HepG2 (cell line): ENCODE results near the gene SALL2. TPM values are rescaled to one million over a fixed set of nuclear protein-coding genes. Genes with fewer than 3 reads are reported as not detected.

Source experiments
- ARNTL ChIP-seq: sonication (generic); formaldehyde crosslinking; IDR thresholded peaks from 2 replicates; pipeline ENCODE4 v1.4.0; 2020; ENCODE audit warnings: mild to moderate bottlenecking, missing genetic modification reagents
- BRCA1 ChIP-seq: sonication (generic); formaldehyde crosslinking; IDR thresholded peaks from 2 replicates; pipeline ENCODE4 v1.4.0; 2020; ENCODE audit warnings: missing genetic modification reagents
- EZH2 ChIP-seq: conservative IDR thresholded peaks from 2 replicates; pipeline ENCODE4 v1.6.1; 2012; ENCODE audit warnings: mild to moderate bottlenecking, low read depth, low read length, moderate library complexity
- FIP1L1 ChIP-seq: fragments of 200-400 bp; formaldehyde crosslinking; IDR thresholded peaks from 2 replicates; pipeline ENCODE4 v1.6.1; 2018; ENCODE audit warnings: low read depth, mild to moderate bottlenecking, low read length, moderate library complexity, borderline replicate concordance; ENCODE audit not compliant: insufficient read depth
- HIC2 ChIP-seq: sonication (generic); formaldehyde crosslinking; IDR thresholded peaks from 2 replicates; pipeline ENCODE4 v1.9.0; 2022; ENCODE audit warnings: low read depth, missing genetic modification reagents
- LCORL ChIP-seq, 2 experiments: fragments of 450-650 bp in 1 of 2; sonication (generic) in 1 of 2; formaldehyde crosslinking in 1 of 2; IDR thresholded peaks; 2 replicates each; pipeline versions ENCODE4 v1.5.0 to v1.6.1; 2017 to 2020; ENCODE audit warnings: antibody characterized with exemption in 1 of 2, missing genetic modification reagents in 1 of 2
- MAF1 ChIP-seq: sonication (generic); formaldehyde crosslinking; IDR thresholded peaks from 2 replicates; pipeline ENCODE4 v1.5.0; 2020; ENCODE audit warnings: missing genetic modification reagents, borderline replicate concordance
- NBN ChIP-seq: fragments of 450-650 bp; conservative IDR thresholded peaks from 2 replicates; pipeline ENCODE4 v1.6.1; 2017
- POLR2A ChIP-seq, 2 experiments: IDR thresholded peaks; 2 replicates each; pipeline ENCODE4 v1.6.1; 2011; ENCODE audit warnings: low read depth in 2 of 2, low read length in 2 of 2, mild to moderate bottlenecking in 1 of 2, moderate library complexity in 1 of 2; ENCODE audit not compliant: insufficient read depth in 1 of 2
- SNAPC4 ChIP-seq: sonication (generic); formaldehyde crosslinking; IDR thresholded peaks from 2 replicates; pipeline ENCODE4 v1.4.0; 2020; ENCODE audit warnings: mild to moderate bottlenecking, missing genetic modification reagents
- THAP8 ChIP-seq: sonication (generic); formaldehyde crosslinking; IDR thresholded peaks from 2 replicates; pipeline ENCODE4 v1.5.1; 2020; ENCODE audit warnings: missing genetic modification reagents, mild to moderate bottlenecking, borderline replicate concordance
- TRIM24 ChIP-seq: sonication (generic); formaldehyde crosslinking; IDR thresholded peaks from 2 replicates; pipeline ENCODE4 v1.8.0; 2022; ENCODE audit warnings: mild to moderate bottlenecking, missing genetic modification reagents
- UBTF ChIP-seq: sonication (generic); formaldehyde crosslinking; IDR thresholded peaks from 2 replicates; pipeline ENCODE4 v1.4.0; 2020; ENCODE audit warnings: mild to moderate bottlenecking, missing genetic modification reagents
- ZNF205 ChIP-seq: IDR thresholded peaks from 2 replicates; pipeline ENCODE4 v1.6.1; 2018; ENCODE audit warnings: missing biosample characterization, missing genetic modification reagents
- ZNF232 ChIP-seq: sonication (generic); formaldehyde crosslinking; IDR thresholded peaks from 2 replicates; pipeline ENCODE4 v1.4.0; 2020; ENCODE audit warnings: missing genetic modification reagents, borderline replicate concordance
- ZNF276 ChIP-seq: sonication (generic); formaldehyde crosslinking; IDR thresholded peaks from 2 replicates; pipeline ENCODE4 v1.4.0; 2020; ENCODE audit warnings: mild to moderate bottlenecking, low read depth, missing genetic modification reagents
- ZNF766 ChIP-seq: sonication (generic); formaldehyde crosslinking; IDR thresholded peaks from 2 replicates; pipeline ENCODE4 v1.5.0; 2020; ENCODE audit warnings: missing genetic modification reagents, borderline replicate concordance
- polyA plus RNA-seq, 8 experiments: library from polyadenylated mRNA; depleted of rRNA in 3 of 8; stranded (reverse) in 7 of 8; unstranded in 1 of 8; fragments of >200 nt; fragmentation: Illumina TruSeq in 4 of 8; extraction: Trizol in 4 of 8; gene quantifications; 2 replicates each; pipeline versions ENCODE4 v1.2.1 to v1.2.3, GENCODE V29; 2011 to 2016; ENCODE audit warnings: low read depth in 4 of 8, missing spikeins in 1 of 8, mixed read lengths in 1 of 8; ENCODE audit not compliant: insufficient read depth in 1 of 8
- total RNA-seq, 5 experiments: library from RNA; depleted of rRNA; stranded (reverse); fragments of >200 nt; fragmentation: Illumina TruSeq; extraction: Trizol; gene quantifications; 2 replicates each; pipeline ENCODE4 v1.2.3, GENCODE V29; 2016; ENCODE audit warnings: low read depth in 1 of 5

SALL2 gene
- total and polyA plus RNA-seq, 2 of the 13 experiments (the other 11 are each of a cell fraction or from before 2014, with no cell fraction given) = 4.9 to 5.8 TPM

- 0 out of 2 replicates have a peak, but pooled peaks have one; percentile 11 for TF ChIP-seq UBTF (CRISPR knock-in tag)
- TF ChIP-seq ZNF766 = peak; percentile 10; the same call in 1 of the 2 replicates
- TF ChIP-seq TRIM24 (CRISPR knock-in tag) = no peak
- TF ChIP-seq ZNF205 (CRISPR knock-in tag) = 0 out of 2 replicates have a peak, but pooled peaks have one; percentile 44
- no peak for TF ChIP-seq FIP1L1
- 0 out of 4 replicates have a peak, but pooled peaks of 1 of the 2 experiments have one; percentile 3 for TF ChIP-seq POLR2A (IDR thresholded peaks at IDR 0.05; ENCODE audit: insufficient read depth in 1 of 2, low read depth in 2 of 2, low read length in 2 of 2)
- TF ChIP-seq NBN = no peak
- no peak for TF ChIP-seq LCORL (IDR thresholded peaks at IDR 0.05)
- peak; percentile 21; the same call in 1 of the 2 replicates for TF ChIP-seq LCORL (CRISPR knock-in tag; IDR thresholded peaks at IDR 0.05)
- no peak for TF ChIP-seq BRCA1
- 0 out of 2 replicates have a peak, but pooled peaks have one; percentile 28 for TF ChIP-seq ZNF232 (CRISPR knock-in tag)
- no peak for TF ChIP-seq MAF1 (CRISPR knock-in tag)
- TF ChIP-seq ZNF276 (CRISPR knock-in tag) = no peak
- peak; percentile 64; the same call in 1 of the 2 replicates for TF ChIP-seq SNAPC4 (CRISPR knock-in tag)
- TF ChIP-seq ARNTL (CRISPR knock-in tag) = 0 out of 2 replicates have a peak, but pooled peaks have one; percentile 17
- TF ChIP-seq THAP8 (CRISPR knock-in tag) = no peak
- TF ChIP-seq EZH2 = no peak
- TF ChIP-seq HIC2 (CRISPR knock-in tag) = no peak
Measured at GRCh38 chr14:21526672-21527317, 649 bp upstream of the SALL2 start (continued).
